LNCAP (cell line): ENCODE measurements around the gene GPR62.

Experiments
- TF ChIP-seq, protein P1 (sequence below): fragments of 450-650 bp; IDR thresholded peaks from 2 replicates; pipeline ENCODE4 v1.5.1; 2017; ENCODE audit warnings: mild to moderate bottlenecking

GPR62 gene

DNA sequence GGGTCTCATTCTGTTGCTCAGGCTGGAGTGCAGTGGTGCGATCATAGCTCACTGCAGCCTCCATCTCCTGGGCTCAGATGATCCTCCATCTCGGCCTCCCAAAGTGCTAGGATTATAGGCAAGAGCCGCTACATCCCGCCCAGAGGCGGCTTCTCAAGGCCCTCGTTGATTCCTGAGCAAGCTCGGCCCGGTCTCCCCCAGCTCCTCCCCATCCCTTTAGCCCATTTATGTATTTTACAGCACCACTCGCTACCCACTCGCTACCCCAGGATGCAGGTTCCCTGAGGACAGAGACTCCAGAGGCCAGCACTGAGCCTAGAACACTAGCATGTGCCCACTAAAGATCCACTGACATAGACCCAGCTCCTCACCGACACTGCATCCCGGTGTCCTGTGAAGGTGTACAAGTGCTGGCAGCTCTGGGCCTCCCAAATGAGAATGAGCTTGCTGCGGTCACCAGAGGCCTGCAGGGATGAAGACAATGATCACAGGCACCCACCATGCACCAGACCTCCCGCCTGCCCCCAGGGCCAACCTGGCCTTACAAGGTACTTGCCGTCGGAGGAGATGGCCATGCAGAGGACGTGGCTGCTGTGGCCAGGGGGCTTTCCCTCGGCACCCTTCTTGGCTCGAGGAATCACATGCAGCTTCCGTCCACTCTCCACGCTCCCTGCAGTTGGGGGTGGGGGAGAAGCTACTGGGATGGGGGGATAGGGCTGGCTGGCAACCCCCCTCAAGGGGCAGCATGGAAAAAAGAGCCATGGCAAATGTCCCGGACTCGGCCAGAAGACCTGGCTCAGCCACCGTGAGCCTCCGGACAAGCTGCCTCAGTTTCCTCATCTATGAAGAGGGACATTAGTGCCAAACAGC lies 19.1 kb upstream of the GPR62 start:
- TF ChIP-seq, protein P1, sequence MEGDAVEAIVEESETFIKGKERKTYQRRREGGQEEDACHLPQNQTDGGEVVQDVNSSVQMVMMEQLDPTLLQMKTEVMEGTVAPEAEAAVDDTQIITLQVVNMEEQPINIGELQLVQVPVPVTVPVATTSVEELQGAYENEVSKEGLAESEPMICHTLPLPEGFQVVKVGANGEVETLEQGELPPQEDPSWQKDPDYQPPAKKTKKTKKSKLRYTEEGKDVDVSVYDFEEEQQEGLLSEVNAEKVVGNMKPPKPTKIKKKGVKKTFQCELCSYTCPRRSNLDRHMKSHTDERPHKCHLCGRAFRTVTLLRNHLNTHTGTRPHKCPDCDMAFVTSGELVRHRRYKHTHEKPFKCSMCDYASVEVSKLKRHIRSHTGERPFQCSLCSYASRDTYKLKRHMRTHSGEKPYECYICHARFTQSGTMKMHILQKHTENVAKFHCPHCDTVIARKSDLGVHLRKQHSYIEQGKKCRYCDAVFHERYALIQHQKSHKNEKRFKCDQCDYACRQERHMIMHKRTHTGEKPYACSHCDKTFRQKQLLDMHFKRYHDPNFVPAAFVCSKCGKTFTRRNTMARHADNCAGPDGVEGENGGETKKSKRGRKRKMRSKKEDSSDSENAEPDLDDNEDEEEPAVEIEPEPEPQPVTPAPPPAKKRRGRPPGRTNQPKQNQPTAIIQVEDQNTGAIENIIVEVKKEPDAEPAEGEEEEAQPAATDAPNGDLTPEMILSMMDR: no peak

DNA sequence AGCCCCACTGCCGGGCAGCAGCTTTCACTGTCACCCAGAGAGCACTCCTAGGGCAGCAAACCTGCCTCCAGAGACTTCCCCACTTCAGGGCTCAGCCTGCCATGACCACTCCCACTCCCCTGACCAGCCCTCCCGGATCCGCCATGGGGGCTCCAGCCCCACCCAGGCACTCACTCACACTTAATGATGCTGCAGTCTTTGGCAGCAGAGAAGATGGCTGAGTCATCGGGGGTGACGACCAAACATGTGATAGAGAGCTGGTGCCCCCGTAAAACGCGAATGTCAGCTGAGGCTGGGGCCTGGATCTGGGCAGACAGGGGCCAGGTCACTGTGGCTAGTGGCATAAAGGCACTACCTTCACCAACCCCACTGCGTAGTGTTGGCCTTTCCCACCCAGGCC lies 18.2 kb upstream of the GPR62 start:
- TF ChIP-seq, protein P1: no peak

- TF ChIP-seq, protein P1: no peak
Observed at GRCh38 chr3:51937611-51938450, 17.4 kb upstream of the GPR62 start.

- TF ChIP-seq, protein P1: no peak
Observed at GRCh38 chr3:51938780-51939425, 16.3 kb upstream of the GPR62 start.

DNA sequence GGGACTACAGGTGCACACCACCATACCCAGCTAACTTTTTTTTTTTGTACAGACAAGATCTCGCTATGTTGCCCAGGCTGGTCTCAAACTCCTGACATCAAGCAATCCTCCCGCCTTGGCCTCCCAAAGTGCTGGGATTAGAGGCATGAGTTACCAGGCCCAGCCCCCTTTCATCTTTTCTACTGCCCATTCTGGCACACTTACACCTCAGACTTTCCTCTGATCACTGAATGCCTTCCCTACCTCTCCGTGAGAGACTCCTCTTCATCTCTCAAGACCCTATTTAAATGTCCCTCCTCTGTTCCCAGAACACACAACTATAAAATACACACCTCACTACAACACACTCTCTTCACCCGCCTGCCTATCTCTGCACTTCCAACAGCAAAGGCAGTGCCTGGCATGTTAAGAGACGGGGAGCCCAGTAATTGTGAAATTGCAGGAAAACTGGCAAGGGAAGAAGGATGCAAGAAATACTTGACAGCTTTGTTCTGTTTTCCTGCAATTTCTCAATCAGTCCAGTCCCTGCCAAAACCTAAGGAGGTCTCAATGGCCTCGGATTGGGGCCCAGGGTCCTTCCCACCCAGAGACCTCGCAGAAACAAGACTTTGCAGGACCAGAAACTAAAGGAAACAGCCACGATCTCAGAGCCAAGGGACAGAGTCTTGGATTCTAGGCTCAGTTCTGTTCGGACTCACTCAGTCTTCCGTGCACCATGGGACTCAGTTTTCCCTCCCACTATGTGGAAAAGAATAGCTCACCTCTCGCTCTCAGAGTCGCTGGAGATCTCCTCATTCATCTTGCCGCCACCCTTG lies 14.3 kb upstream of the GPR62 start:
- TF ChIP-seq, protein P1: no peak

DNA sequence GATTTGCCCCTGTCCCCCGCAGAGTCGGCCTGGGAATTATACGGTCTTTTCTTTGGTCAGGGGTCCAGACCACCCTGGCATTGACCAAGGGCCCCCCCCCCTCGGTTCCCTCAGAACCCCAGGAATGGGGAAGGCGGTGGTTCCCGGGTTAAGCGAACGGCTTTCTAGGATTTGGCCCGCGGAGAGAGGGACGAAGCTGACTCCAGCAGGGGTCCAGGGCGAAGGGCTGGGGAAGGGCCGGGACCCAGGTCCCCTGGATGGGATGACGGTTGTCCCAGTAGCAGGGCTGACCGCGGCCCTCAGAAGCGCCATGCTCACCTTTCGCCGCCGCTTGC lies 13.8 kb upstream of the GPR62 start:
- TF ChIP-seq, protein P1: no peak
